ENCODE measurements around the gene ABT1. TPM values are rescaled to one million over a fixed set of nuclear protein-coding genes. Genes with fewer than 3 reads are reported as not detected.

Gene ABT1
- total RNA-seq, 1 donor from 2014 or later = 10.1 TPM

DNA sequence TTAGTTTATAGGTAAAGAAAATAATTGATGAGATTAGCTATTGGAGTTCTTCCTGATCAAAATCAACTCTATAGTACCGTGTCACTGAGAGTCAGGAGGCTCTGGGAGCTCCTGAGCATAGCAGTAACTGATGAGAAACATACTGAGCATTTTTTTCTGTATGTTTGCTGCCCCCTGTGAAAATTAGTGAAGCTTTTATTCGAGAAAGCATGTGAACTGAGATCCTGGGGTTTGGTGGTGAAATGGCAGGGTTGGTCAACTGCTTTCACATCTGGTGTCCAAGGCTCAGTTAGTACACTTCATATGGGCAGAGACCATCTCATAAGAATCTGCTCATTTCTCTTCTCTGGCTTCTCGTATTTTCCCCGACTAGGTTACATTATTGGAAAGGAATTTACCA is 4.1 kb upstream of the ABT1 start:
- no peaks in the 10 kb centered on the region for H3K36me3 Mint-ChIP-seq (ENCODE audit: low read depth)
- DNase-seq (ENCODE audit: low spot score) = no peak
- TF ChIP-seq, protein P1, sequence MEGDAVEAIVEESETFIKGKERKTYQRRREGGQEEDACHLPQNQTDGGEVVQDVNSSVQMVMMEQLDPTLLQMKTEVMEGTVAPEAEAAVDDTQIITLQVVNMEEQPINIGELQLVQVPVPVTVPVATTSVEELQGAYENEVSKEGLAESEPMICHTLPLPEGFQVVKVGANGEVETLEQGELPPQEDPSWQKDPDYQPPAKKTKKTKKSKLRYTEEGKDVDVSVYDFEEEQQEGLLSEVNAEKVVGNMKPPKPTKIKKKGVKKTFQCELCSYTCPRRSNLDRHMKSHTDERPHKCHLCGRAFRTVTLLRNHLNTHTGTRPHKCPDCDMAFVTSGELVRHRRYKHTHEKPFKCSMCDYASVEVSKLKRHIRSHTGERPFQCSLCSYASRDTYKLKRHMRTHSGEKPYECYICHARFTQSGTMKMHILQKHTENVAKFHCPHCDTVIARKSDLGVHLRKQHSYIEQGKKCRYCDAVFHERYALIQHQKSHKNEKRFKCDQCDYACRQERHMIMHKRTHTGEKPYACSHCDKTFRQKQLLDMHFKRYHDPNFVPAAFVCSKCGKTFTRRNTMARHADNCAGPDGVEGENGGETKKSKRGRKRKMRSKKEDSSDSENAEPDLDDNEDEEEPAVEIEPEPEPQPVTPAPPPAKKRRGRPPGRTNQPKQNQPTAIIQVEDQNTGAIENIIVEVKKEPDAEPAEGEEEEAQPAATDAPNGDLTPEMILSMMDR (IDR thresholded peaks at IDR 0.05) = peak; percentile 32
- no peaks in the 10 kb centered on the region for H3K9me3 Mint-ChIP-seq (ENCODE audit: low read depth)
- no peak overlapping the region for H3K27ac Mint-ChIP-seq (ENCODE audit: unreplicated experiment)
- no peak overlapping the region for H3K4me3 Mint-ChIP-seq (ENCODE audit: unreplicated experiment)
- peaks cover 39% of the 10 kb centered on the region for H3K27me3 Mint-ChIP-seq (ENCODE audit: low read depth)
- peaks cover 11% of the 10 kb centered on the region for H3K4me1 Mint-ChIP-seq (ENCODE audit: low read depth)

DNA sequence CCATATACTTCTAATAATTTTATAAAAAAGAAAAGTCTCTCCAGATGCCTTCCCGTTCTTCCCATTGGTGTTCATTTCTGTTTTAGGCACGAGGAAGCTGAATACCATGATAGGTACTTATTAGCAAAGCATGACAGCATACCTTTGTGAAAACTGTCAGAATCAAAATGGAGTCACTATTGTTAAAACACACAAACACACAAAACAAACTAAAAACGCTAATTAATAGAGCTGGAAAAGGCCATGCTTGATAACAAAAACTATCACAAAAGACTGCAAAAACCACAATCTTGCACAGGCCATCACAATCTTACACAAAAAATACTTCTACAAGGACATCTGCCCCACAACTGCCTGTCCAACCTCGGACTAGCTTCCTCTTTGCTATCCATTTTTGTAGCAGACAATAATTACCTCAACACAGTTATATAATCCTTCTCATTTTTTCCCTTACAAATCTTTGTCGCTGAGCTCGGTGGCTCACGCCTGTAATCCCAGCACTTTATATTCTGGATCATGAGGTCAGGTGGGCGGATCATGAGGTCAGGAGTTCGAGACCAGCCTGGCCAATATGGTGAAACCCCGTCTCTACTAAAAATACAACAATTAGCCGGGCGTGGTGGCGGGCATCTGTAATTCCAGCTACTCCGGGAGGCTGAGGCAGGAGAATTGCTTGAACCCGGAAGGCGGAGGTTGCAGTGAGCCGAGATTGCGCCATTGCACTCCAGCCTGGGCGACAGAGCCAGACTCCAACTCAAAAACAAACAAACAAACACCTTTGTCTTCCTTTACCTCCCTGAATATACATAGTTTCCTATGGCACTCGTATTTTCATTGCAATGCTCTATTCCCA is 3.2 kb upstream of the ABT1 start:
- Mint-ChIP-seq H3K36me3 (ENCODE audit: low read depth) (peaks cover 4% of the 10 kb centered on the region), H3K27ac (ENCODE audit: unreplicated experiment) (no peak overlapping the region), H3K4me3 (ENCODE audit: unreplicated experiment) (no peak overlapping the region), H3K27me3 (ENCODE audit: low read depth) (peaks cover 39% of the 10 kb centered on the region), H3K4me1 (ENCODE audit: low read depth) (peaks cover 18% of the 10 kb centered on the region), H3K9me3 (ENCODE audit: low read depth) (no peaks in the 10 kb centered on the region)
- TF ChIP-seq, protein P1 (IDR thresholded peaks at IDR 0.05) = no peak
- DNase-seq (ENCODE audit: low spot score) = no peak

DNA sequence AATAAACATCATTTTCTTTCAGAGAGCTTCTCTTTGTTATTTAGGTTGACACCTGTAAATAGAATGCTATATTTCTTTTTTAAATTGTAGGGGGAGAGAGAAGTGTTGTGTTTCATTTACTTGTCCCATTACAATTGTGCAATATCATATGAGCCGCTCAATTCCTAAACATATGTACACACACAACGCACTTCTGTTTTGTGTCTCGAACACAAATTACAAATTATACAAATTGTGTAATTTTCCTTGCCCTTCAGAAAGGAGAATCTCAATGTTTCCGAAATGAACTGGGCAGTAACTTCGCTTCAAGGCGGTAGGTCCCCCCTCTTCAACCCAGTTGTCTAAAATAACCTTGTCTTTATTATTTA is 2.6 kb upstream of the ABT1 start:
- Mint-ChIP-seq H3K9me3 (ENCODE audit: low read depth) (no peaks in the 10 kb centered on the region), H3K27me3 (ENCODE audit: low read depth) (peaks cover 39% of the 10 kb centered on the region), H3K27ac (ENCODE audit: unreplicated experiment) (no peak overlapping the region), H3K4me3 (ENCODE audit: unreplicated experiment) (no peak overlapping the region), H3K4me1 (ENCODE audit: low read depth) (peaks cover 20% of the 10 kb centered on the region), H3K36me3 (ENCODE audit: low read depth) (peaks cover 6% of the 10 kb centered on the region)
- DNase-seq (ENCODE audit: low spot score) = no peak
- TF ChIP-seq, protein P1 (IDR thresholded peaks at IDR 0.05) = no peak

DNA sequence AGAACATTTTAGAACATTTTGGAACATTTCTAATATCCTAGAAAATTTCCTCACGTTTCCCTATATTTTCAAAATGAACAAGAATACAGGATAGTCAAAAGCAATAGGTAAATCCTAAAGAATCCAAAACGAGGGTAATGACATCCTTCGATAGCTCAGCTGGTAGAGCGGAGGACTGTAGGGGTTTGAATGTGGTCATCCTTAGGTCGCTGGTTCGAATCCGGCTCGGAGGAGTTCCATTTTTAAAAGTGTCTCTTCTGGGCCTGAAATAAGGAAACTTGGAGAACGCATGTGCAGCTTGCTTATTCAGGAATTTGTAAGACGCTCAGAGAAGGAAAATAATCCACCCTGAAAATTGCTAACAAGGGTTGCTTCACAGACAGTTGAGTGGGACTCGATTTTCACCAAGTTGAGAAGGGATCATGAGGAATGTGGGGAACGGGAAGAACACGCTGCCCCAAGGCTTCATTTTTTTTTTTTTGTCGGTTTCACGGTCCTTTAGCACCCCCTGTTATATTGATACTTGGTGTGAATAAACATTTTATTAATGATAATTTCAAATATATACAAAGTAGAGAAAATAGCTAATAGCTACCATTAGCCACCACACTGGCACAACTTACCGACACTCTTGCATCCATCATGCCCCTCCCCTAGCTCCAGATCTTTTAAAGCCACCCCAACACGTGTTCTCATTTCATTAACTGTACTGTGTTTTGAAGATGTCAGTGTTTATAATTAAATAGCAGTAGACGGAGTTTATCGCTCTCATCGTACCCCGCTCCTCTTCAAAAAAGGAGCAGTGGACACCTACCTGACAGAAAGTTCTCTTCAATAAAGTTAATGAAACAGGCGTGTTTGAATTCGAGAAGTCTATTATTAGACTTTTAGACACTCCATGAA is 1.8 kb upstream of the ABT1 start:
- Mint-ChIP-seq H3K27ac (ENCODE audit: unreplicated experiment) (no peak overlapping the region), H3K27me3 (ENCODE audit: low read depth) (peaks cover 35% of the 10 kb centered on the region), H3K9me3 (ENCODE audit: low read depth) (no peaks in the 10 kb centered on the region), H3K36me3 (ENCODE audit: low read depth) (peaks cover 10% of the 10 kb centered on the region), H3K4me3 (ENCODE audit: unreplicated experiment) (no peak overlapping the region), H3K4me1 (ENCODE audit: low read depth) (peaks cover 20% of the 10 kb centered on the region)
- TF ChIP-seq, protein P1 (IDR thresholded peaks at IDR 0.05) = no peak
- no peak for DNase-seq (ENCODE audit: low spot score)

DNA sequence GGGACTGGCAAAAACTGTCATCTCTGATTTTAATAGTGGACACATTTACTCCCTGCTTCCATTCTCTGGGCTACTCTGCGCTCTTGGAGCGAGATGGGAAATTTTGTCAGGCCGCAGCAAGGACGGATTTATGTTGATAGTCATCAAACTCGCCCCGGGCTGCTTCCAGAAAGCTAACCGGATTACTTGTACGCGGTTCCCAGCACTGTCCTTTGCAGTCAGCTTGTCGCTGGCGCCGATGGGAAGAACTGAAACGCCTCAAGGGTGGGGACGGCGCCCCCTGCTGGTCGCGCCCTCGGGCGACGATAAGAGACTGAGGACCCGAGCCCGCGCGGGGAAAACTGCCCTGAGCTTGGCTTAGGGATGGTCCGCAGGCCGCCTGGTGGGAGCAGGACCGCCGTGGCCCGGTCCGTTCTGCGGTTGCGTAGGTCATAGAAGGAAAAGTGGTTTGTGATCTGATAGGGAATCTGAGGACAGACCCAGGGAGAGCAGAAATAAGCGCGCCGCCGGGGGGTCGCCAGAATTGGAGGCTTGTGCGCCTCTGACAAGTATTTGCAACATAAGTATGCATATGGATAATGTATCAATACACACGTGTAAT is 984 bp upstream of the ABT1 start:
- Mint-ChIP-seq H3K4me1 (ENCODE audit: low read depth) (peaks cover 20% of the 10 kb centered on the region), H3K27me3 (ENCODE audit: low read depth) (peaks cover 31% of the 10 kb centered on the region)
- no peak for DNase-seq (ENCODE audit: low spot score)

More for the DNA sequence above, 984 bp upstream of the ABT1 start:
- Mint-ChIP-seq H3K27ac (ENCODE audit: unreplicated experiment) (no peak overlapping the region), H3K9me3 (ENCODE audit: low read depth) (no peaks in the 10 kb centered on the region), H3K36me3 (ENCODE audit: low read depth) (peaks cover 10% of the 10 kb centered on the region), H3K4me3 (ENCODE audit: unreplicated experiment) (no peak overlapping the region)
- TF ChIP-seq, protein P1 (IDR thresholded peaks at IDR 0.05) = peak; percentile 99

Data from chondrocyte (in vitro differentiated cells).